Fibroblast of the conjunctiva (primary cell): ENCODE data around the gene CCL21.
A peak's percentile ranks its signal among the peaks of the same experiment; 100 is the strongest.
"Not testable (repeated sequence)": the region's sequence is repeated elsewhere in the genome, so short reads cannot be mapped to it uniquely, and the experiment has no call there.

Experiments used
- DNase-seq: peaks from one replicate; pipeline ENCODE4 v3.0.0-alpha.2; 2010; ENCODE audit warnings: low read depth

Gene CCL21, protein sequence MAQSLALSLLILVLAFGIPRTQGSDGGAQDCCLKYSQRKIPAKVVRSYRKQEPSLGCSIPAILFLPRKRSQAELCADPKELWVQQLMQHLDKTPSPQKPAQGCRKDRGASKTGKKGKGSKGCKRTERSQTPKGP

DNA sequence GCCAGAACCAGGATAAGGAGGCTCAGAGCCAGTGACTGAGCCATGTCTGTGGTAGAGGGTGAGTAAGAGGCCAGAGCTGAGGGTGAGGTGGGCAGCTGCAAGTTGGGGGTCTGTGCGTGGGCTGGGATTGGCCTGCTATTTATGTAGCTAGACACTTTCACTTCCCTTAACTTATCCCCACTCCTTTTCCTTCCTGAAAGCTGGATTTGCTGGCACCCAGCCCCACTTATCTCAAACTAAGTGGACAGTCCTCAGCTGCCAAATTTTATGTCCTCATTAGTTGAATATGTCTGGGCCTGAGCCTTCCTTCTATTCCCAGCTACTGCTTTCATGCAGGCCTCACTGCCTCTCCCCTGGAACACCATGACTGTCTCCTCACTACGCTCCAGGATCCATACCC, at the start of gene CCL21:
TSS of gene CCL21 (minus strand) at position 114 of the 400 bp plus-strand sequence. CDS start at position 44, 70 bp downstream.
- DNase-seq, result no peak

DNA sequence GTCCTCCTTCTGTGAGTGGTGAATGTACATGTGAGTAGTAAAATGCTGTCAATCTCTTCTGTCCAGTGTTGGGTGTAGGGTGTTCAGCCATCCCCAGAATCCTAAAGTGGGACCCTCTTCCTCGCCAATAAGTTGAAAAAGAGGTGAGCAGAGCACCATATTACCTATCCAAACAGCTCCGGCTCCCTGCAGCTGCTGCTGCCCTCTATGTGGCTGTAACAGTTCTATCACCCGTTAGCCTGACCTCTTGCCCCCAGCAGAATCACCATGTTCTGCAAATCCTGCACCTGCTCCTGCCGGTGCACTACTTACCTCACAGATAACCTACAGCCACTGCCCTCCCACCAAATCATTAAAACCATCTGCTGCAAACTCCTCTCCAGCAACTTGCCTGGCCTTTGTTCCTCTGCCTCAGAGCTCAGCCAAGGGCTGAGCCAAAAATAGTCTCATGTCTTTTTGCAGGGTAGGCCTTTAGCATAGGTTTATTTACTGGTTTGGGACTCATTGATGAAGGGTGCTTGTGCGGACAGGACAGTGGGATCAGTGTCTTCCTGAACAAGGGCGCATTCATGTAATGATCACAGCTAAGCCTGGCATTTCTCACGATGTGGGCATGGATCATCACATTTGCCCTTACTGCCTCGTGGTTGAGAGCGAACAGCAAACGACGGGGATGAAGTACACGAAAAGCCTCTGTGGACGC, 49.6 kb upstream of the CCL21 start:
- no peak for DNase-seq

DNA sequence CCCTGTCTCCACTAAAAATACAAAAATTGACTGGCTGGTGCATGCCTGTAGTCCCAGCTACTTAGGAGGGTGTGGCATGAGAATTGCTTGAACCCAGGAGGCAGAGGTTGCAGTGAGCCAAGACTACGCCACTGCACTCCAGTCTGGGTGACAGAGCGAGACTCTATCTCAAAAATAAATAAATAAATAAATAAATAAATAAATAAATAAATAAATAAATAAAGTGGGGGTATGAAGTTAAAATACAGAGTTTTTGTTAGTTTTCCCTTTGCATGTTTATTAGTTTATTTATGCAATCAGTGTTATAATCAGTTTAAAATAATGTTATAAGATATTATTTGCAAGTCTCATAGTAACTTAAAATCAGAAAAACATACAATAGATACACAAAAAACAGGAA, 40.4 kb upstream of the CCL21 start:
- DNase-seq, result not testable (repeated sequence)

DNA sequence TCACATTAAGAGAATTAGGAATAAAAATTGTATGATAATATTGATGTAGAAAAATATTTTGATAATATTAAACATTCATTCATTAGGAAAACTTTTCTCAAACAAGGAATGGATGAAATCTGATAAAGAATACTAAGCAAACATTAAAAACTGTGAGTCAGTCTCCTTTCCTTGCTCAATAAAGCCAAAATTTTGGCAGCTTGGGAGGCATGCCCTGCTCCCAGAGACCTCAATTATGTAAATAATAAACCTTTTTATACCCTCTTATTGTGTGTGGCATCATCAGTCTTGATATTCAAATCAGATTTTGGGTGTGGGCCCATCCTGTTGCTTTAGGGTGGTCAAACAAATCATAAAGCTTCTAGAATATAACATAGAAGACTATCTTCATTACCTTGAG, 36.6 kb upstream of the CCL21 start:
- no peak for DNase-seq

DNA sequence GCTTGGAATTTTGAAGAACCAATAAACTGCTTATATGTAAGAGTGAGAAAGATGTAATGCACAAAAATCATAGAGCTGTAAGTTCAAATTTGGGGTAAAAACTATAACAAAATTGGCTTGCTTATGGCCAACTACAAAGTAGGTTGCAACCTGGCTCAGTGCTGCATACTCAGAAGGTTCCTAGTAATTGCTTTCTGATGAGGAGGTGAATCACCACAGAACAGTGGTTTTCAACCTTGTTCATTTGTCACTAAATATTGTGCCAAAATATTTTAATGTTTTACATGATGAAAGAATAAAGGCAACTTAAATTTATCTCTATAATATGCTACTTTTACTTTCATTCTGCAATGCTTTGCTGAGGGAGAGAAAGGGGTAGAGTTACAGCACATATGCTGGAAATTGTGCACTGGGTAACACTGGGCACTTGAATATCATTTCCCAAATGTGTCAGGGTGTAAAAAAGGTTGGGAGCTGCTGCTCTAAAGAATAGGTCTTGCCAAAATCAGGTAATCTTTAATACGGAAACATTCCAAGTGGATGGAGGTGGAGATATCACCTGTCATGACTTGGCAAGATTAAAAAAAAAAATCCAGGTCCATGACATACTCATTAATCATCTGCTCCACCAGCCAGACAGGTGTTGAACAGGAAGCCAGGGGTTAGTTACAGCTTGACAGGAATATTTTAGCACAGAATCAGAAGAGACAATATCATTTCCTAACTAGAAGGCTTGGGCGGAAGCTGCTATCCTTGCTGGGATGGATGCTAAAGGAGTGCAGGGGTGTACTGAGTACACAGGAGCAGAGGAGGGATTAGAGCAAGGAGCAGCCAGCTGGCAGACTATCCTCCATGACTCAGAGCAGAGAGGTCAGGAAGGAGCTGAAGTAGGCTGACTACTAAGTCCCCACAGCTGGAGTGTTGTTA, 34.6 kb upstream of the CCL21 start:
- DNase-seq, result peak; percentile 29

DNA sequence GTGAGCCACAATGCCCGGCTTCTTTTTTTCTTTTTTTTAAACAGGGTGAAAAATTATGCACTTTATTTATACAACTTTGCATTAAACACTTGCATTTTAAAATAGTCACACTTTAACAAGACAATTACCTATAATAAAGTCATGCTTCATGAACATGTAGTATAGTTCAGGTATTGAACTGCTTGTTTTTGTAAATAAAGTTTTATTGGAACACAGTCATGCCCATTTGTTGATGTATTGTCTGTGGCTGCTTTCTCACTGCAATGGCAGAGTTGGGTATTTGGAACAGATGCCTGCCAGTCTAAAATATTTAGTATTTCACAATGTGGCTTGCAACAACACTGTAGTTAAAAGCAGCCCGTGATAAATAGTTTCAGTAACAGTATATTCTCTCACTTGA, 32.8 kb upstream of the CCL21 start:
- no peak for DNase-seq

DNA sequence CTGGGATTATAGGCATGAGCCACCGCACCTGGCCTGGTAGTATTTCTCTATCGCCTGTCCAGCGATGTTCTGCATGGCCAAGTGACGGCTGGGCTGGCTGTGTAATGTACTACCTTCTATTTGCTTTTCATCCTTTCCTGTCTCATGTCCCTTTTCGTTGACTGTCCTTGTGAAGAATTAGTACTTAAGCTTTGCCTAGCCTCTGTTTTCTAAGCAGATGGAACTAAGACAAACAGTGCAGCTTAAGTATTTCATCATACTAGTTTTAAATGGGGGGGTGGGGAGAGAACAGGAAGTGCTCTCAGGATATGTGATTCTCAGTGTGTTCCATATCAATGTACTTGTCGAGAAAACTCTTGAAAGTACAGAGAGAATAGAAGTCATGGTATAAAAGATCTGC, 31.7 kb upstream of the CCL21 start:
- DNase-seq, result no peak

DNA sequence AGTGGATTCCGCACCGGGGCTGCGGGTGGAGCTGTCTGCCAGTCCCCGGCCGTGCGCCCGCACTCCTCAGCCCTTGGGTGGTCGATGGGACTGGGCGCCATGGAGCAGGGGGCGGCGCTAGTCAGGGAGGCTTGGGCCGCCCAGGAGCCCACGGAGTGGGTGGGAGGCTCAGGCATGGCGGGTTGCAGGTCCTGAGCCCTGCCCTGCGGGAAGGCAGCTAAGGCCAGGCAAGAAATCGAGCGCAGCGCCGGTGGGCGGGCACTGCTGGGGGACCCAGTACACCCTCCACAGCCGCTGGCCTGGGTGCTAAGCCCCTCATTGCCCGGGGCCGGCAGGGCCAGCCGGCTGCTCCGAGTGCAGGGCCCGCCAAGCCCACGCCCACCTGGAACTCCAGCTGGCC, 30.2 kb upstream of the CCL21 start:
- not testable (repeated sequence) for DNase-seq

DNA sequence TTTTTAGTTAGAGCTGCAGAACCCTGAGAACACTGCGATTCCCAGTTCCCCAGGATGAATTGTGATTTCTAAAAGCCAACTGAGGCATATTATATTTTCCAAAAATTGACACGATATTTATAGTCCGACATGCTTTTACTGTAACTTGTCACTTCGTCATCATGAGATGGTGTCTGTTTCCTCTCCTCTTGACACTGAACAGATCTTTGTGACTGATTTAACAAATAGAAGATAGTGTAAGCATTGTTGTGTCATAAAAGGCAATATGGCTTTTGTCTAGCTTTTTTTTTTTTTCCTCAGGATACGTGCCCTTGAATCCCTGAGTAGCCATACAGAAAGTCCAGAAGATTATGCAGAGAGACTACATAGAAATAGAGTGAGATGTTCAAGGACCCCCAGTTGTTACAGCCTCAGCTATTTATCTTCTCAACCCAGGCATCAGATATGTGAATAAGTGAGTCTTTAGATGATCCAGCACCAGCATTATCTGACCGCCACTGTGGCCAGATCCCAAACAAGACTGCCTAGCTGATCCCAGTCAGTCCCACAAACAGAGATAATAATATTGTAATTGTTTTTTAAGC, 27.8 kb upstream of the CCL21 start:
- DNase-seq, result no peak

DNA sequence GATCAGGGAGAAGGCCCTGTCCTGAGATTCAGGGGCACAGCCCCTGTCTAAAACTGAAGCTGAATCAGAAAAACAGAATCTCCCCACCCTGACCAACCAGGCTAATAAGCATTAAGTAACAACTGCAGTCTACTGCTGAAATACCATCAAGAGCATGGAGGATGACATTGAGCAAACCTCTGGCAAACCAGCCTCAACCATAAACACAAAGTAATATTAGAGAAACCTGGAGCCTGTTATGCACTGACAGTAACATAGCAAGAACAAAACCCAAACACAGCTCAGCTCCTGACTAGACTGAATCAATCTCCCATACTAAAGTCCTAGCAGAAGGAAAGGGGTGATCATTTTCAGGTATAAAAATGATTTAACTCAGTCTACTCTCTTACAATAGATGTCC, 24.8 kb upstream of the CCL21 start:
- no peak for DNase-seq

DNA sequence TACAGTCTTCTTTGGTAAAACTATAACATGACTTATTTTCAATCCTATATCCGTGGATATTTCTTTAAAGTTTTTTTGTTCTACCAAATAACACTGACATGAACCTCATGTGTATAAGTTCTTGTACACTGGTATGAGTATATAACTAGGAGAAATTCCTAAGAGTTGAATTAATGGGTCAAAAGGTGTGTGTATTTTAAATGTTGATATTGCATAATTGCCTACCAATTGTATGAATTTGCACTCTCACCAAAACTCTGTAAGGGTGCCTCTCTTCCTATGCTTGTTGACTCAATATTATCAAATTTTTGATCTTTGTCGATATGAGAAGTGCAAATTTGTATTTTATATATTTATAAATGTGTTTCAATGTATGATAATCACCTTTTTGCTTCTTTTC, 22.9 kb upstream of the CCL21 start:
- no peak for DNase-seq

DNA sequence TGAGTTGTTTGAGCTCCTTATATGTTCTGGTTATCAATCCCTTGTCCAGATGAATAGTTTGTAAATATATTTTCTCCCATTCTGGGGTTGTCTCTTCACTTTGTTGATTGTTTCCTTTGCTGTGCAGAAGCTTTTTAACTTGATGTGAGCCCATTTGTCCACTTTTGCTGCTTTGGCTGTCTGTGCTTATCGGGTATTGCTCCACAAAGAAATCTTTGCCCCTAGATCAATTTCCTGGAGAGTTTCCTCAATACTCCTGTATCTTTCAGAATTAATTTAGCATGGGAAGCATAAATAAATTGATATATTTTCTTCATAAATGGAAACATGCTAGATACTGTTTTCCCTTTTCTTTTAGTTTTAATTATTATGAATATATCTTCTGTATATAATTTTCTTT, 22.5 kb upstream of the CCL21 start:
- no peak for DNase-seq

DNA sequence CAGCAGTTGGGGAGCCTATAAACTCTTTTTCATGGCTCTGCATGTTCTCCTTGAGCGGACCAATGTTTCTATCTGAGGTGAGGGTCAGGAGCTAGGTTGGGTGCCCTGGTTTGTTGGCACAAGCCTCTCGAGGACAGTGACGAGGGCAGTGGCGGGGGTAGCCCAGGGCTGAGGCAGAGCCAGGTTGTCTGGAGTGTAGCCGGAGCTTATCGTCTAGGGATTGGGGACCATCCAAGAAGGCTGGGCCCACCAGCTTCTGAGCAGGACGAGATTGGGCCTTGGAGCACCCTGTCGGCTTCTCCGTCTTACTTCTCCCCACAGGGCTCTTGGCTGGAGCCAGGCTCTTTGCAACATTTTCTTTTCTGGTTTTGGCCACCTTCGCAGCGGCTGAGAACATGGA, 13.2 kb upstream of the CCL21 start:
- DNase-seq, result no peak

DNA sequence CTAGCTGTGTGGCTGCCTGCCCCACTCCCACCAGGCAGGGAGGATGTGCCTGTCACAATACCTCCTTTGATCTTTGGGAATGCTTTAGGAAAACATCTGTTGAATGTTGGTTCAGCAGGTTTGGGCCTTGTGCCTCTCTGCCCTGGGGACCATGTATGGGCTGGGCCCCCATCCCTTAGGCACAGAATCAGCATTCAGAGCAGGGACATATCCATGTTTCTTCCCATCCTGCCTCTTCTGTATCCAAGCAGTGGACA, 9.8 kb upstream of the CCL21 start:
- not testable (repeated sequence) for DNase-seq

DNA sequence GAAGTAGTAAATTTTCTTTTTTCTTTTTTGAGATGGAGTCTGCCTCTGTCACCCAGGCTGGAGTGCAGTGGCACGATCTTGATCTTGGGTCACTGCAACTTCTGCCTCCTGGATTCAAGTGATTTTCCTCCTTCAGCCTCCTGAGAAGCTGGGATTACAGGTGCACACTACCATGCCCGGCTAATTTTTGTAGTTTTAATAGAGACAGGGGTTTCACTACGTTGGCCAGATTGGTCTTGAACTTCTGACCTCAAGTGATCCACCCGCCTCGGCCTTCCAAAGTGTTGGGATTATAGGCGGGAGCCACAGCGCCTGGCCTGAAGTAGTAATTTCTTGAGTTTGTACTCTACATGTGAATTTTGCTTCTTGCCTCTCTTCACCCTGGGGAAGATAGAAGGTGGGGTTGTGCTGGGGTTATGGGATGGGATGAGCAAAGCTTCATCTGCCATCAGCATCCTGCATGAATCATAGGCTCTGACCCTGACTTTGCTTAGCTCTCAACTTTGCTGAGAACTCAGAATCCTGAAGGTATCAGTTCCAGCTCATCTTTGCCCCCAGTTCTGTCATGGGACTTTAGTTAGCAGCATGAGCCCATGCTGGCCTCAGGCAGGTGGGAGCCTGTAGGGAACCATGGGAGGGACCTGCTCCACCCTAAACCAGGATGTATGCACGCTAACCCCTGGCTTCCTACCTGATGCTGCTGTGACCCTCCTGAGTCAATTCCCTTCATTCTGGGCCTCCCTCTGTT, 9.3 kb upstream of the CCL21 start:
- DNase-seq, result no peak

DNA sequence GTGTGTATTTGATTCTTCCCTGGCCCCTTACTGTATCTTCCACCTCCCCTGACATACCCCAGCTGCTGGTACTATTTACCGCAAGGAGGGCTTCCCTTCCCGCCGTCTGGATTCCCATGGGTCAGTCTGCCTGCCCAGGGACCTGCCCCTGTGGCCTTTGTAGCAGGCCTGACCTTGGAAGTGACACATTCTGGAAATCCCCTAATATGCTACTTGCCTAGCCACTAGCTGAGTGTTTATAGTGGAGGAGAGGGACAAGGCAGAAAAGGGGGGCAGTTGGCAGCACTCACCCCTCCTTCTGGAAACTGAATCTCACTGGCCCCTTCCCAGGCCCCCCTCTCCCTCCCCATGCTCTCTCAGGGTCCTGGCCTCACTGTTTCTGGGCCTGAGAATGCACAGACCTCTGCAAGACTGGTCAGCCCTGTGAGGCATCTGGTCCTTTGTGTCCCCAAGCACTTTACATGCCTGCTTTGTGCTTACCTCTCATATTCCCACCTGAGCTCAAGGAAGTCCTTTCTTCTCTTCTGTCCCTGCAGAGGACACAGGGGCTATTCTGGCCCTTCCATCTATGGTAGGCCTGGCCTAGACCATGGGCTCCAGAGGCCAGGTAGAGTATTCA, 8.2 kb upstream of the CCL21 start:
- no peak for DNase-seq

DNA sequence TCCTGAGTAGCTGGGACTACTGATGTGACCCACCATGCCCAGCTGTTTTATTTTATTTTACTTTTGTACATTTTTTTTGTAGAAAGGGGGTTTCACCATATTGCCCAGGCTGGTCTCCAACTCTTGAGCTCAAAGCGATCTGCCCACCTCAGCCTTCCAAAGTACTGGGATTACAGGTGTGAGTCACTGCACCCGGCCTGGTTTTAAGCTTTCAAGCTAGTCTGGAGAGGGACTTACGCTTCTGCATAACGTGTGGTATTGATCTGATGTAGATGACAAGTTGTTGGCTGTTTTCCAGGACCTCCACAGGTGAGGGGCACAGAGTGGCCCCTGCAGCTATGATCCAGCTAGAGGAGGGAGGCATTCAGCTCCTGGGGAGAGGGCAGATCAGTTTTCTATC, 6.8 kb upstream of the CCL21 start:
- DNase-seq, result no peak

DNA sequence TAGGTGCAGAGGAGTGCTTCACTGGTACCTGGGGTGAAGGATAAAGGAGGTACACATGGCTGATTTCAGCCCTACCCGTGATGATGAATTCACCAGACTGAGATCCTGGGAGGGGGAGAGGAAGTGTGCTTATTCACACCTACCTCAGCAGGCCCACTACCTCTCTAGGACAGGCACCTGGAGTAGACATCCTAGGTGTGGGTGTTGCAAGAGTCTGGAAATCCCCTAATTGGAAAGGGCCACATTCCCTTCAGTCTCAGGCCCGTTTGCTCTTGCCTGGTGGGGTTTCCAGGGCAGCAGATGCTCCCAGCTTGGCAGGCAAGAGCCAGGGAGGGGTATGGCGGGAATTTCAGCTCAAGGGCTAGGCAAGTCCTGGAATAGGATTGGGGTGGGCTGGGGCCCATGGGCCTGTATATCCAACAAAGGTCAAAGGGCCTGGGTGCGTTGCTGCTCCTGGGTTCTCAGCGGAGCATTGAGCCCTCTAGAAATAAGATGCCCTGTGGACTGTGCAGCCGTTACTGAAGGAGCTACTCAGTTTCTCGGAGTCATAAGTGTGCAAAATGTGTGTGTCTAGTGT, 5.8 kb upstream of the CCL21 start:
- no peak for DNase-seq

DNA sequence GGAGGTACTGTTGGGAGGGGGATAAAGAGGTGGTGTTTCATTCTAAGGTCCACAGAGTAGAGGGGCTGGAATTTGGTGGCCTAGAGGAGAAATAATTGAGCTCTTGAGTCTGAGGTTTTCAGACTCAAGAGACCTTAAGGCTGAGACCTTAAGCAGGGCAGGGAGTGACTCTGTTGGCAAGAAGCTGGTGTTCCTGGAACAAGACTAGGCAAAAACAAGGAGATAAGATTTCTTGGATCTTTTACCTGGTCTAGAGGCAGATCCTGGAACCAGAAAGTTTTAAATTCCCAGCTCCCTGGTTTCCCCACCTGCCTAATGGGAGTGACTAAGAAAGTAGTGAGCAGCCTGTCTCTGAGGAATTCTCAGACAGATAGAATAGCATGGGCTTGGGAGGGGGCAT, 4.1 kb upstream of the CCL21 start:
- no peak for DNase-seq

DNA sequence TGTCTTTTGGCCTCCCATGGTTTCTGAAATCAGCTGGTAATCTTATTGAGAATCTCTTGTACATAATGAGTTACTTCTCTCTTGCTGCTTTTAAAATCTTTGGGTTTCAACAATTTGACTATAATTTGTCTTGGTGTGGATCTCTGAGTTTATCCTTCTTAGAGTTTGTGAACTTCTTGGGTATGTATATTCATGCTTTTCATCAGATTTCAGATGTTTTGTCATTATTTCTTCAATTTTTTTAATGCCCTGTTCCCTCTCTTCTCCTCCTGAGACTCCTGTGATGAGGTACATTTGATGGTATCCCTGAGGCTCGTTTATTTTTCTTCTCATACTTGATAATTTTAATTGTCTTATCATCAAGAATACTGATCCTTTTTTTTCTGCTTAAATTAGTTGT, 2.2 kb upstream of the CCL21 start:
- DNase-seq, result no peak

DNA sequence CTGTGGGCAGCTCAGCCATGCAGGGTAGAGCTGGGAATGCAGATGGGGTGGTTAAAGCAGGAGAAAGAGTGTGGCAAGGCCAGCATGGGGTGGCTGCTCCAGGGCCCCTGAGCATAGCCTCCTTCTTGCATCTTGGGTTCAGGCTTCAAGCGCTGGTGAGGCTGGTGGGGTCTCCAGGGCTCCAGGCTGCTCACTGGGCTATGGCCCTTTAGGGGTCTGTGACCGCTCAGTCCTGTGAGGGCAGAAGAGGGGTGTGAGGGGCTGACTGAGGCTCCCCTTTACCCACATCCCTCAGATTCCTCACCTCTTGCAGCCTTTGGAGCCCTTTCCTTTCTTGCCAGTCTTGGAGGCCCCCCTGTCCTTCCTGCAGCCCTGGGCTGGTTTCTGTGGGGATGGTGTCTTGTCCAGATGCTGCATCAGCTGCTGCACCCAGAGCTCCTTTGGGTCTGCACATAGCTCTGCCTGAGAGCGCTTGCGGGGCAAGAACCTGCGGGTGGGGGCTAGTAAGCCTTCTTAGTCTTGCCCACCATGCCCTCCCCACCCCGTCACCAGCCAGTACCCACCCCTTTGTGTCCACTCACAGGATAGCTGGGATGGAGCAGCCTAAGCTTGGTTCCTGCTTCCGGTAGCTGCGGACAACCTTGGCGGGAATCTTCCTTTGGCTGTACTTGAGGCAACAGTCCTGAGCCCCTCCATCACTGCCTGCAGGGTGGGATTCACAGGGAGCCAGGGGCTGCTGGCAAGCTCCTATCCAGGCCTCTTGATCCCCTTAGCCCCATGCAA, 549 bp downstream of the CCL21 start:
- no peak for DNase-seq
